Suprapubic skin (tissue), 4 donors: Measurements from ENCODE around the gene CBLB. TPM values are rescaled to one million over a fixed set of nuclear protein-coding genes. Genes with fewer than 3 reads are reported as not detected.

Source experiments
- DNase-seq, 2 donors: peaks; one replicate each; pipeline ENCODE4 v3.0.0-alpha.2; 2019; ENCODE audit warnings: low spot score in 2 of 2
- H3K27ac ChIP-seq: fragments of 200-600 bp; sonication (generic); one replicate; pipeline ENCODE4 v1.5.1; 2019
- H3K27me3 ChIP-seq: fragments of 200-600 bp; sonication (generic); one replicate; pipeline ENCODE4 v1.5.1; 2019
- H3K36me3 ChIP-seq: fragments of 200-600 bp; sonication (generic); one replicate; pipeline ENCODE4 v1.5.1; 2019
- H3K4me1 ChIP-seq: fragments of 200-600 bp; sonication (generic); one replicate; pipeline ENCODE4 v1.5.1; 2019
- H3K4me3 ChIP-seq: fragments of 200-600 bp; sonication (generic); one replicate; pipeline ENCODE4 v1.5.1; 2019; ENCODE audit warnings: mild to moderate bottlenecking
- H3K9me3 ChIP-seq: fragments of 200-600 bp; sonication (generic); one replicate; pipeline ENCODE4 v1.5.1; 2019
- CTCF ChIP-seq, 2 donors: fragments of 200-600 bp in 1 of 2; fragments of 450-650 bp in 1 of 2; sonication (generic) in 1 of 2; IDR thresholded peaks; one replicate each; pipeline ENCODE4 v1.5.1; 2016 to 2019; ENCODE audit warnings: antibody characterized with exemption in 2 of 2, mild to moderate bottlenecking in 1 of 2, moderate library complexity in 1 of 2
- EP300 ChIP-seq: sonication (generic); formaldehyde crosslinking; IDR thresholded peaks from one replicate; pipeline ENCODE4 v1.6.1; 2017; ENCODE audit warnings: antibody characterized with exemption
- POLR2A ChIP-seq, 2 donors: fragments of 450-650 bp; IDR thresholded peaks; one replicate each; pipeline ENCODE4 v1.6.1; 2017; ENCODE audit warnings: antibody characterized with exemption in 2 of 2, mild to moderate bottlenecking in 2 of 2, moderate library complexity in 2 of 2
- POLR2AphosphoS5 ChIP-seq, 3 donors: sonication (generic); formaldehyde crosslinking; IDR thresholded peaks; one replicate each; pipeline ENCODE4 v1.6.1; 2017; ENCODE audit warnings: antibody characterized with exemption in 3 of 3
- WGBS: methylation state at CpG from one replicate; pipeline ENCODE4 v1.1.5; 2018; 5-methylcytosine and 5-hydroxymethylcytosine counted together
- total RNA-seq, 4 donors: library from RNA; depleted of rRNA; stranded (reverse); fragments of >200 nt; gene quantifications; one replicate each; pipeline ENCODE4 v1.1.0, GENCODE V29; 2016

CBLB gene
- total RNA-seq, 4 donors from 2014 or later = 16.8 to 43.8 (median 25.2) TPM

DNA sequence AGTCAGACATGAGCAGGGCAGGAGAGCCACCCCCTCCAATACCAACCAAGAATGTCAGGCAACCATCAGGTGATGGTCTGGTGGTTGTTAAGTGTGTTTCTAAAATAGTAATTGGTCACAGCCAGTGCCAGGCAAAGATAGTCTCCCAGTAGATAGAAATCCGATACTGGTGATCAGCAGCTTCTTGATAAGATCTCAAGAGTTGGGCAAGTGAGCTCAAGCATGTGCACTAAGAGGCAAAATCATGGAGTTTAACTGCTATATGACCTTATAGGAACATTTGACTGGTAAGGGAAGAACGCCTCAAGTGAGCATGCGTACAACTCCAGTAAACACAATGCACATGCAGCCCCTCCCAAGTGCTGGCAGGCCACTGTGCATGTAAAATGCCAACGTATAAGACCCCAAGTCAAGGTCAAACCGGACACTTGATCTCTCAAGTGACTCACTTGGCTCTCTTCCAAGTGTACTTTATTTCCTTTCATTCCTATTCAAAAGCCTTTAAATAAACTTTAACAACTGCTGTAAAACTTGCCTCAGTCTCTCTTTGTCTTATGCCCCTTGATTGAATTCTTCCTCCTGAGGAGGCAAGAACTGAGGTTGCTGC, 36.0 kb upstream of the CBLB start:
- no peaks in the 10 kb centered on the region for H3K9me3 ChIP-seq
- no peaks in the 10 kb centered on the region for H3K36me3 ChIP-seq
- no peak for DNase-seq
- WGBS = 77% methylated on average over 5 of the region's 5 CpGs
- H3K4me3 ChIP-seq = no peak overlapping the region
- peaks cover 21% of the 10 kb centered on the region for H3K4me1 ChIP-seq
- H3K27me3 ChIP-seq = no peaks in the 10 kb centered on the region
- TF ChIP-seq POLR2A (IDR thresholded peaks at IDR 0.05) = no peak
- TF ChIP-seq EP300 = no peak
- TF ChIP-seq POLR2AphosphoS5 (IDR thresholded peaks at IDR 0.05) = no peak
- no peak for TF ChIP-seq CTCF (IDR thresholded peaks at IDR 0.05)
- no peak overlapping the region for H3K27ac ChIP-seq

DNA sequence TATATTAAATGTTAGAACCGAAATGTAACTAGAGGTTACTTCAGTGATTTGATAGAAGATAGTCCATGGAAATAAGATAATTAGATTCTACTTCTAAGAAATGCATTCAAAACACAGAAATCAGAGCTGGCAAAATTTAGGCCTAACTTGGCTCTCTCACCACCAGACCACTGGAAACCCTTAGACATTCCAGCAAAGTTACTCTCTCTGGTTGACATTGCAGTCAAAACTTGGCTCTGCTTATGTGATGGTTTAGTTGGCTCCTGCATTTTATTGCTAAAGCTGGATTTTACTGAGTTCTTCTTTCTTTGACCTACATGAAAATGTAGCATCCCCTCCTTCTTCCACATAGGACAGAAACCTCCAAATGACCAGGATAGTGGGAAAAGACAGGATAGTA, 35.4 kb upstream of the CBLB start:
- Histone ChIP-seq H3K27me3 (no peaks in the 10 kb centered on the region), H3K4me3 (no peak overlapping the region), H3K27ac (no peak overlapping the region), H3K9me3 (no peaks in the 10 kb centered on the region), H3K4me1 (peaks cover 21% of the 10 kb centered on the region), H3K36me3 (no peaks in the 10 kb centered on the region)
- no peak for DNase-seq
- 97% methylated on average over 1 of the region's 1 CpG for WGBS
- TF ChIP-seq POLR2A (IDR thresholded peaks at IDR 0.05) (no peak), EP300 (no peak), POLR2AphosphoS5 (IDR thresholded peaks at IDR 0.05) (no peak), CTCF (IDR thresholded peaks at IDR 0.05) (no peak)

DNA sequence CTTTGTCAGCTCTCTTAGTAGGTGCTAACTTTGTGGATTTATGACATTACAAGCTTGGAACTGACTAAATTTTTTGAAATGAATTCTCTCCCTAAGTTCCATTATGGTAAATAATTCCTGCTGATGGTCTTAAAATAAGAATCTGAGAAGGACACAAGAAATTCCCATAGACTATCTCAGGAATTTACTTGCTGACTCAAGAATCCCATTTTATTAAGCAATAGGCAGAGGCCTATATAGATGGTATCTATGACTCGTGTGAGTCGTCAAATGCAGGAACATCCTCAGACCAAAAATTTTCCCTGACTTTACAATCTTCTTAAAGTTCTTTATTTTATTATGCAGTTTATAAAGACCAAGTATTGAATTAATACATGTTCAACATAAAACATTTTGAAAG, 30.7 kb upstream of the CBLB start:
- H3K9me3 ChIP-seq = no peaks in the 10 kb centered on the region
- no peaks in the 10 kb centered on the region for H3K4me1 ChIP-seq
- 61% methylated on average over 2 of the region's 2 CpGs for WGBS
- TF ChIP-seq EP300 (no peak), CTCF (IDR thresholded peaks at IDR 0.05) (no peak), POLR2A (IDR thresholded peaks at IDR 0.05) (no peak), POLR2AphosphoS5 (IDR thresholded peaks at IDR 0.05) (no peak)
- no peak for DNase-seq
- H3K27me3 ChIP-seq = no peaks in the 10 kb centered on the region
- no peak overlapping the region for H3K27ac ChIP-seq
- H3K4me3 ChIP-seq = no peak overlapping the region
- H3K36me3 ChIP-seq = no peaks in the 10 kb centered on the region

GRCh38 chr3:105891101-105891500, 22.3 kb upstream of the CBLB start:
- no peaks in the 10 kb centered on the region for H3K9me3 ChIP-seq
- WGBS = 77% methylated on average over 1 of the region's 1 CpG
- no peak for TF ChIP-seq CTCF (IDR thresholded peaks at IDR 0.05)
- TF ChIP-seq EP300 = no peak
- TF ChIP-seq POLR2A (IDR thresholded peaks at IDR 0.05) = no peak
- no peak for TF ChIP-seq POLR2AphosphoS5 (IDR thresholded peaks at IDR 0.05)
- H3K36me3 ChIP-seq = no peaks in the 10 kb centered on the region
- DNase-seq = no peak
- H3K4me1 ChIP-seq = no peaks in the 10 kb centered on the region
- H3K27ac ChIP-seq = no peak overlapping the region
- no peak overlapping the region for H3K4me3 ChIP-seq
- H3K27me3 ChIP-seq = no peaks in the 10 kb centered on the region

DNA sequence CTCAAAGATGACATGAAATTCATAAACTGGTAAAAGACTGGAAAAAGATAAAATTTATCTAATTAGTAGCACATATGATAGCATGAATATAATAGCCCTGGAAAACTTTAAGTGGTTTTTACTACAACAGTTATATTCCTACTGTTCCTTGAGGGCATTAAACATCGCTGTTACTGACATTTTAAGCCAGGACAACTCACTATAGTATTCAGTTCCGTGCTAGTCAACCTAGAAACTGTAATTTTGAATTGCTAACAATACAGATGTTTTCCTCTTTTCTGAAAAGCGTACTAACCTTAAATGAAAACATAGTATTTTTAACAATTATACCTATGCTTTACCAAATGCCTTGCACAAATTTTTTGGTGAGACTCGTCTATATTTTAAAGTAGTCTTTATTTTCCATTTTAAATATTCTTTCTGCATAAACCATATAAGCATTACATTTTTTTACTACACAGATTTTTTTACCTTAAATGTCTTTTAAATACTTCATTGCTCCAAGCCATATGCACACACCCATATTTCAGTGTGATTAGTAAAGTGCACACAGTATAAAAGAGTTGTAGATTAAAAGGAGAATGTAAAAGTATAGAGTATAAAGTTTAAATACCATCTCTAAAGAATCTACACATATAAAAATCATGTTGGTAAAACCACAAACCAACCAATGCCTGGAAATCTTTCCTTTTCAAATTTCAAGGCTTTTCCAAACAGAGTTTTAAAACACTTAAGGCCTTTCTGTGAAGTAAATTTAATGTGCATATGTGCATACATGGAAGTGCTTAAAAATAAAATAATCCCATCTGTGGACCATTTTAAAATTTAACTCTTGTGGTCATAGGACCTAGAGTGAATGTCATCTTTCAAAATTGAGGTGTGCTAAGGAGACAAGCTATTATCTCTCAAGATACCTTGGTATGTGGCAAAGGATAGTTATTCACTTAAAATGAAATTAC, 20.1 kb upstream of the CBLB start:
- Histone ChIP-seq H3K4me1 (no peaks in the 10 kb centered on the region), H3K27me3 (no peaks in the 10 kb centered on the region), H3K4me3 (no peak overlapping the region), H3K9me3 (no peaks in the 10 kb centered on the region), H3K27ac (no peak overlapping the region), H3K36me3 (no peaks in the 10 kb centered on the region)
- TF ChIP-seq EP300 (no peak), POLR2A (IDR thresholded peaks at IDR 0.05) (no peak), POLR2AphosphoS5 (IDR thresholded peaks at IDR 0.05) (no peak), CTCF (IDR thresholded peaks at IDR 0.05) (no peak)
- no peak for DNase-seq
- WGBS = 92% methylated on average over 4 of the region's 4 CpGs
